Inflammatory macrophage (primary cell): ENCODE data around the gene NOS1AP.

Source experiments
- DNase-seq, 2 donors: peaks; one replicate each; pipeline ENCODE4 v3.0.0-alpha.2; 2020 to 2022

NOS1AP gene

GRCh38 chr1:162138599-162139181, 69.2 kb downstream of the NOS1AP start:
- no peak for DNase-seq

GRCh38 chr1:162139211-162139610, 69.7 kb downstream of the NOS1AP start:
- no peak for DNase-seq

- no peak for DNase-seq
Measured at GRCh38 chr1:162141281-162142054, 72.0 kb downstream of the NOS1AP start.

GRCh38 chr1:162142968-162143367, 73.5 kb downstream of the NOS1AP start:
- DNase-seq = no peak

GRCh38 chr1:162144268-162144667, 74.8 kb downstream of the NOS1AP start:
- DNase-seq = no peak

- no peak for DNase-seq
Measured at GRCh38 chr1:162144853-162145252, 75.4 kb downstream of the NOS1AP start.

GRCh38 chr1:162145280-162145965, 75.9 kb downstream of the NOS1AP start:
- DNase-seq = no peak

- no peak for DNase-seq
Measured at GRCh38 chr1:162145966-162146696, 76.6 kb downstream of the NOS1AP start.

GRCh38 chr1:162147760-162148159, 78.3 kb downstream of the NOS1AP start:
- no peak for DNase-seq

GRCh38 chr1:162150112-162150511, 80.6 kb downstream of the NOS1AP start:
- DNase-seq = no peak

GRCh38 chr1:162151900-162152829, 82.7 kb downstream of the NOS1AP start:
- DNase-seq = no peak

- DNase-seq = no peak
Measured at GRCh38 chr1:162153374-162153773, 83.9 kb downstream of the NOS1AP start.

- no peak for DNase-seq
Measured at GRCh38 chr1:162157469-162157868, 88.0 kb downstream of the NOS1AP start.

GRCh38 chr1:162158624-162159271, 89.3 kb downstream of the NOS1AP start:
- DNase-seq = no peak

- DNase-seq = no peak
Measured at GRCh38 chr1:162159515-162159914, 90.0 kb downstream of the NOS1AP start.

- DNase-seq = no peak
Measured at GRCh38 chr1:162161916-162162550, 92.5 kb downstream of the NOS1AP start.

- no peak for DNase-seq
Measured at GRCh38 chr1:162165528-162165927, 96.0 kb downstream of the NOS1AP start.

- no peak for DNase-seq
Measured at GRCh38 chr1:162166917-162167615, 97.6 kb downstream of the NOS1AP start.

GRCh38 chr1:162168261-162168660, 98.8 kb downstream of the NOS1AP start:
- DNase-seq = no peak
